NAMALWA (cell line): ENCODE measurements around the gene PGLYRP1.
A peak's percentile ranks its signal among the peaks of the same experiment; 100 is the strongest.

Experiments used
- DNase-seq: peaks from one replicate; pipeline ENCODE4 v3.0.0-alpha.2; 2015; ENCODE audit warnings: low spot score

PGLYRP1 gene

DNA sequence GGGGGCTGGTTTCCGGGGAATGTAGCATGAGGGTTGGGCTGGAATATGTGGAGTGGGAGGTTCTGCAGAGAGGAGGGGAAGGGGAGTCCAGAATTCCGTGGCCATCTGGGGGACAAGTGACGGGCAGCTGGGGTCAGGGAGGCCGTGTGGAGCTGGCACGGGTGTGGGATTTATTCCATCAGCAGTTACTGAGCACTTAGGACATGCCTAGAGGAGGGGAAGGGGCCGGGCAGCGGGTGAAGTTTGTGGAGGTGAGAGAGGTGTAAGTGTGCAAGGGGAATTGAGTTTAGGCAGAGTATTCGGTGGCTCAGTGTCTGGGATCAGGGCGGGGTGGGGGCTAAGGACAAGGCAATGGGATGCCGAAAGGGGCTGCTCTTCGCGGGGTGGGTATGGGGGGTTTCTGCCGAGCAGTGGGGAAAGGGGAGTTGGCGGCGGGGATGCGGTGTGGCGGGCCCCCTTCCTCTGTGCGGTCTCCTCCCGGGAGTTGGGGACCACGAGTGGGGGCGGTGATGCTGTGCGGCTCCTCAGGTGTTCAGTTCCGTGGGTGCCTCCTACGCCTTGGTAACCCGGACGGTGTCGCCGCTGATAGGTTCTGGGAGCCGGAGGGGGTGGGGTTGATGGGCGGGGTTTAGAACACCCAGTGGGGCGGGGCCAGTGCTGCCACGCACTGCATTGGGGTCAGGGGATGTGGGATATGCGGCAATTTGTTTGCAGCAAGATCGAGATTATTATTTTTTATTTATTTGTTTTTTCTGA is 22.2 kb downstream of the PGLYRP1 start:
- peak; percentile 58 for DNase-seq

DNA sequence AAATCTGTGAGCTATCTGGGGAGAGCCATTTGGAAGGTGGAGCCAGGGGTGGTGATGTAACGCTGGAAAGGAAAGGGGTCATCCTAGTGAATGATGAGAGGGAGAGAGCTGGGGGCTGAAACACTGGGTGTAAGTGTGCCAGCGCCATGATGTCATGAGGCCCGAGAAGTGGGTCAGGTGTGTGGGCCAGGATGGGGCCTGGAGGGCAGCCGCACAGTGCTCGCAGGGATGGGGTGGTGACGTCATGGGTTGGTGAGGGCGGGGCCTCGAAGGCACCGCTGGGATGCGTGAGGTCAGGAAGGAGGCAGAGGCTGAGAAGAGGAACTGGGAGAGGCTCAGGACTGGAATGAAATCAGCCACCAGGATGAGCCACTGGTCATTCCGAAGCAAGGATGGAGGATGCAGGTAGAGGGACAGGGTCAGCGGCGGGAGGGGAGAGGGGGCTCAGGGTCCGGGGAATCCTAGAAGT is 23.2 kb downstream of the PGLYRP1 start:
- no peak for DNase-seq

DNA sequence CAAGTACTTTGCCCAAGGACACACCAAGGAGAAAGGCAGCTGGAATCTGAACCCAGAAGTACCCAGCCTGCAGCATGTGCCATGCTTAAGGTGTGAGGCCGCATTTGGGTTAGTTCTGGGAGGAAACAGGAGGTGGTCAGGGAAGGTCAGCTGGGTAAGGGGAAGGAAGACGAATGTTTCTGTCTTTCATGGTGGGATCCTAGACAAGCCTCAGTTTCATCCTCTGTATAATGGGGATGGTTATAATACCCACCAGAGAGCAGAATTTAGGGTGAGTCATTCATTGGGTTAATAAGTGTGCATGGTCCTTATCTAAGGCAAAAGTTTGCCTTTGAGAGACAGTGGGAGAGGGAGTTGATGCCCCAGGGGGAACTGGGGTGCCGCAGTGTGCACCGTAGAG is 24.0 kb downstream of the PGLYRP1 start:
- DNase-seq: no peak

DNA sequence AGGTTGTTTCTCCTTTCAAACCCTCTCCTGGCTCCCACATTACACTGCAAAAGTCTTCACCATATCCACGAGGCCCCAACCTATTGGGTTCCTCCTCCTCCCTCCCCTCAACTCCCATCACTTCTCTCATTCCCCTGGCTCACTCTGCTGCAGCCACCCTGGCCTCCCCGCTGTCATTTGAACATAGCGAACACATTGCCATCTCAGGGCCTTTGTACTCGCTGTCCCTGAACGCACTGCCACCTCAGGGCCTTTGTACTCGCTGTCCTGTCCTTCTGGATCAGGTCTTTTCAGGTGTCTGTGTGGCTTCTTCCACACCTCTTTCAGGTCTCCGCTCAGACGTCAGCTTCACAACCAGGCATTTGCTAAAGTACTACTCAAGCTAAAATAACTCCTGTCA is 25.9 kb downstream of the PGLYRP1 start:
- no peak for DNase-seq

DNA sequence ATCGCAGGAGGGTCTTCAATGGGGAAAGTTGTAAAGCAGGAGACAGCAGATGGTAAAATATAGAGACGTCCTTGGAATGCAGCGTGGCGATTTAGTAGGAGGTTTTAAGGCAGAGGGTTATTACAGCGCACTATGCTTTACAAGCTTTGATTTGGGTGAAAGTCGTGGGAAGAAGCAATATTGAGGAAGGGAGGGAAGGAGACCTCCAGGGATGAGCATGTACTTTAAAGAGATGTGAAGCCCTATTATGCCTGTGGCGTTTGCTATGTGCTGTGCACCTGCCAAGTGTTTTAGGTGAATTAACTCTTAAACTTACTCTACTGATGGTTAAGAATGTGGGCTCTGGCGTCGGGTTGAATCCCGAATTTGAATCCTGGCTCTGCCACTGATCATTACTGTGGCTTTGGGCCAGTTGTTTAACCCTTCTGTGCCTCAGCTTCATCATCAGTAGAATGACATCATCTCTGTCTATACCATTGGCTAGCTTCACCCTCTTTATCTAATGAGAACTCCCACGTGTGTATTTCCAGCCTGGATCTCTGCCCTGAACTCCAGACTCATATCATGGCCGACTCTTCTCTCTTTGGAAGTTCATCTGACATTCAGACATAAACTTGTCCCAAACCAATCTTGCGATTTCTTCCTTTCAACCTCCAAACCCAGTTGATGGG is 27.0 kb downstream of the PGLYRP1 start:
- DNase-seq: no peak

DNA sequence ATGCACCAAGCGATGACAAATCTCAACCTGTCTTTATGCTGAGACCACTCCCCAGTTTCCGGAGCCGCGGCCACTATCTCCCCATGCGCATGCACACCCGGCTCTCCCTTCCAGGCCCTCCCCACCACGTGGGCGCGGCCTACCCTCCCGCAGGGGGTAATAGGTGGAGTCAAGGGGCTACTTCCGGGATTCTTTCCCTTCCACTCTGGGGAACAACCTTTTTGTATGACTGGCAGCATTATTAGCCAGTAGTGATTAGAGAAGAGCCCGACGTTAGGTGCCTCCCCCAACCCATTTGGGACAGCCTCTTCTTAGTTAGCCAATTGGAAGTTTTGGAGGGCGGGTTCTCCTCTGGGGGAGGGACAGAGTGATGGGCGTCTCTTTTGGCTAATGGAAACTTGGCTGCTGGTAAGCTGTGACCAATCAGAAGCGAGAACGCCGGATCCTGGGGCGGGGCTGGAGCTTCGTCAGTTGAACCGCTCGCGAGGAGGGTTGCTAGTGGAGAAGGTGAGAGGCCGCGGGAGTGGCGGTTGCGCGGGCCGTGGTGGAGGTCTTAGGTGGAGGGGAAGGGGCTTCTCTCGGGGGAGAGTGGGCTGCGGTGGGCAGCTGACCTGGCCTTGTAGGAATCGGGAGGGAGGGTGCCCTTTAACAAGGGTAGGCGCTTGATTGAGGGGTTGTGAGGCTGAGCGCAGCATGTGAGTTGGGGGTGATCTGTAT is 27.7 kb downstream of the PGLYRP1 start, which contains the start of gene CCDC61:
Gene CCDC61 (plus strand): TSS at position 470 of the 717 bp plus-strand sequence. CDS start 7,552 bp downstream, outside the sequence.
- DNase-seq: peak; percentile 100

DNA sequence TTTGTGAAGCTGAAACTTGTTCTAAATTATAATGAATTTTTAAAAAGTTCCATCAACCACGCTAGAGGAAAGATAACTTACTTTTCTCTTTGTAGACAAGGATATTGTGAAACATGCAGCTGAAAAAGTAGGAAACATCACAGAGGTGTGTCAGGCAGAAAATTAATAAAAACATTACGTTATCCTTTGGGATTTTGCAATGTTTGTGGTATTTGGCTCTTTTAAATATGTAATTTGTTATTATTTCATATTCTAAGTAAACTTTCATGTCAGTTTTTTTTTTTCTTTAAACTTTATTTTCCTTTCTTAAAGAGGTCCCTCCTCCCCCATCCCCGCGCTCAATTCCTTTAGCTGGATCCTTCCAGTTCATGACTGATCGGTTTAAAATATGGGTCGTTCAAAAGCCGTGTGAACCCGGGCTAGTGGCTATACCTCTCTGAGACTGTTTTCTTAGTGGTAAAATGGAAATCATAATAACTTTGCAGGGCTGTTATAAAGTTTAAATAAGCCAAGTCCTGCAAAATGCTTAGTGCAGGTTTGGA is 28.3 kb downstream of the PGLYRP1 start:
- DNase-seq: no peak

DNA sequence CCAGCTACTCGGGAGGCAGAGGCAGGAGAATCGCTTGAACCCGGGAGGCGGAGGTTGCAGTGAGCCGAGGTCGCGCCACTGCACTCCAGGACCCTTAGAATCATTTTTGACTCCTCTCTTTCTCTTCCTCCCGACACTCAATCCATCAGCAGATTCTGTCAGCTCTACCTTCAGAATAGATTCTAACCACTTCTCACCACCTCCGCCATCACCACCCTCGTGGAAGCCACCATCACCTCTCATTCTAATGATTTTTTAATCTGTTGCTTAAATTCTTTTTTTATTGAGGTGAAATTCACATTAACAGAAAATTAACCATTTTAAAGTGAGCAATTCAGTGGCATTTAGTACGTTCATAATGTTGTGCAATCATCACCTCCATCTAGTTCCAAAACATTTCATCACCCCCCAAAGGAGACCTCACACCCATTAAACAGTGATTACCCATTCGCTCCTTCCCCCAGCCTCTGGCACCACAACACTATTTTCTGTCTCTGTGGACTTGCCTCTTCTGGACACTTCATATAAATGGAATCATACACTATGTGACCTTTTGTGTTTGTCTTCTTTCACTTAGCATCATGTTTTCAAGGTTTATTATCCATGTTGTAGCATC is 32.6 kb downstream of the PGLYRP1 start:
- DNase-seq: no peak

DNA sequence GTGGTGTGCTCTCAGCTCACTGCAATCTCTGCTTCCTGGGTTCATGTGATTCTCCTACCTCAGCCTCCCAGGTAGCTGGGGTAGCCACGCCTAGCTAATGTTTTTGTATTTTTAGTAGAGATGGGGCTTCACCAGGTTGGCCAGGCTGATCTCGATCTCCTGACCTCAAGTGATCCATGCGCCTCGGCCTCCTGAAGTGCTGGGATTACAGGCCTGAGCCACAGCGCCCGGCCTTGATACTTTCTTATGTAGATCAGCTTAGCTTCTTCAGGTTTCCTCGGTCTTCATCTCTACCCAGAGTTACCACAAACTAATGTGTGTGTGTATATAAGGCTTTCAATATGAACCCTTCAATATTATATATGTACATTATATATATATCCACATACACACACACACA is 37.5 kb downstream of the PGLYRP1 start:
- DNase-seq: no peak

DNA sequence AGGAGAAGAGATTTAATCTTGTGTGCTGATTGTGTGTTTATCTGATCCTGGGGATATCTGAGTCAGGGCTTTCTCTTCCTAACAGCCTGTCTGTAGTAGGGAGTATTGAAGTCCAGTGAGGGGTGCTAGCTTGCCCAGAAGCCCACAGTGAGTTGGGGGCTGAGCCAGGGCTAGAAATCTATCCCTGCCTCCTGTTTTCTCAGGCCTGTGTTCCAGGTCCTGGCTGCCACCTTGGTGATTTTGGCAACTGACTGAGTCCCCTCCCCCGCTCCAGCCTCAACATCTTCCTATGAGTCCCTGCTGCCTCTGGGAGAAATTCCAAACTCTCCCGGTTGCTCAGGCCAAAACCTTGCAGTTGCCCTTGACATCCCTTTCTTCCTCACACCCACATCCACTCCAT is 41.5 kb downstream of the PGLYRP1 start:
- no peak for DNase-seq

DNA sequence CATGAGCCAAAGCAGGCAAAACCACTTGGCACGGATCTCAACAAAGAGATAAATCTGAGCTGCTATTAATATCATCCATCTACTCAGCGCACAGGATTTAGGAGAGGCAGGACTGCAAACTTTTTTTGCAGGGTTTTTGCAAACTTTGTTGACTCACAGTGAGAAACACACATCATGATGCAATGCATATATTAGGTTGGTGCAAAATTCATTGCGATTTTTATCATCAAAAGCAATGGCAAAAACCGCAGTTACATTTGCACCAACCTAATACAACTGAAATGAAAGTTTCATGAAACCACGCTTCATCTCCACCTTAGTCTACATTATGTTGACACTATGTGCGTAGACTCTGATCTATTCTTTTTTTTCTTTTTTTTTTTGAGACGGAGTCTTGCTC is 44.7 kb downstream of the PGLYRP1 start:
- DNase-seq: no peak

DNA sequence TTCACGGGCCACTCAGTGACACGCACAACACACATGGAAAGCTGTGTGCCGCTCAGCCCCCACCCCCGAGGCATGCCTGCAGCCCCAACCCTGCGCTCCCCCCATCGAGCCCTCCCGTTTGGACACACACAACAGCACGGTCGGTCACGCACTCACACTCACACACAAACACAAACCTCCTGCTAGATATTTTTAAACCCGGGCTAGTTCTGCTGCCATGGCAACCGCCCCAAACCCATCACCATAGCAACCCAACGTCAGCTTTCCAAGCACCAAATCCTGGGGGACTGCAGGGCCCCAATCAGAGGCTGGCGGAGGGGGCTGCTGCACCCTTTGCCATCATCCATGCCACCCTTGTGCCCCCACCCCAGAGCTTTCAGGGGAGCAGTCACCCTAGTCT is 46.7 kb downstream of the PGLYRP1 start:
- no peak for DNase-seq

DNA sequence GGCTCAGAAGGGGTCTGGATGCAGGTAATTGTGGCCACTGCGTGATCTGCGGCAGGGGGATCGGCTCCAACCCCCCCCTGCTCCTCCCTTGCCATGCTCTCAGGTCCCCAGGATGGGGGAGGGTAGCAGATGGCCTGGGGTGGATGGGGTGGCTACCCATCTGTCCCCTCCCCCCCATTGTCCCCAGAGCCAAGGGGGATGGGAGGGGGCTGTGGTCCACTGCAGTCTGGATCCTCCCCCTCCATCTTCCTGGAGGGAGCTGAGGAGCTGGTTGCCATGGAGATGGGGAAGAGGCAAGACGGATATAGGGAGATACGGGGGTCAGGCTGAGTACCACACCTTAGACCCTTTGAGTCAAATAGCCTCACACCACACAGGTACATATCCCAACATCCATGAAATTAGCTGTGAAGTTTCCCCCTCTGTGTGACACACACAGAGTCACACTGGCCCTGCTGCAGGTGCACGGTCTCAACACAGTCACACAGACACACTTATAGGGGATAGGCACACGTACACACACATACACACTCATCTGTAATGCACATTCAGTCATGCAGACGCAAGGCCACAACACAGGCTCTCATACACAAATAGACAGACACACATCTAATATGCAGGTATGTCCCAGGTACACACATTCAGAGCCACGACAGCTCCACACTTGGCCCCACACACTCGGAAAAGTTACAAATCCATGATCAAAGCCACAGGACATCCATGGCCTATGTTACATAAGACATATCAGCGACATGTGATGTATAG is 47.4 kb downstream of the PGLYRP1 start:
- DNase-seq: no peak

DNA sequence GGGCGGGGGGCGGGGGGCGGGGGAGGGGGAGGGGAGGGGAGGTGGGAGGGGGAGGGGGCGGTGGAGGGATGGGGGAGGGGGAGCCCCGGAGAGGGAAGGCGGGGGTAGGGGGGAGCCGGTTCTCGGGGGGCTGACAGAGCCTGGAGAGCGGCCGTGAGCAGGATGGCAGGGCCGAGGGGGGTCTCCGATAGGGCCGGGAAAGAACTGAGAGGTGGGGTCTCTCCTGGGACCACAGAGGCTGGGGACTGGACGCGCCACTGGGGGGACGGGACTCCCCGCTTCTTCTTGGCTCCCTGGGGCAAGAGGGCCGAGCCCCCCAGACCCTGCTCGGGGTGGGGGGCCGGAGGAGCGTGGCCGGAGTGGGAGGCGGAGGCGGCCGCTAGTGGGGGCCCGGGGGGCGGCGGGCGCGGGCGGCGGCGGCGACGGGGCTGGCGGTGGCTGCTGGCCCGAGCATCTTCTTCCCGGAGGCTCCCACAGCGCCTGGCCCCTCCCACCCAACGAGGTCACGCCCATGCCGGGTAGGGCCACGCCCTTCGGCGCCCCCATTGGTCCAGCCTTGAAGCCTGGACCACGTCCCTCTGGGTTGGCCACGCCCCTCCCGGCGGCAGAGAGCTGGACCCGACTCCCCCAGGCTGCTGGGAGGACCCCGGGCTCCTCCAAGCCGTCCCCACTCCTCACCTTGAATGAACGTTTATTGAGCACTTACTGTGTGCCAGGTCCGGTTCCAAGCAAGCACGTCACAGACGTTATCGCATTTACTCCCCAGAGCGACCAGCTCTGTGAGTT is 49.1 kb downstream of the PGLYRP1 start, which contains the start of gene NOVA2:
Gene NOVA2 (minus strand): TSS at position 313 of the 786 bp plus-strand sequence. CDS start 514 bp downstream, outside the sequence.
- DNase-seq: peak; percentile 86

DNA sequence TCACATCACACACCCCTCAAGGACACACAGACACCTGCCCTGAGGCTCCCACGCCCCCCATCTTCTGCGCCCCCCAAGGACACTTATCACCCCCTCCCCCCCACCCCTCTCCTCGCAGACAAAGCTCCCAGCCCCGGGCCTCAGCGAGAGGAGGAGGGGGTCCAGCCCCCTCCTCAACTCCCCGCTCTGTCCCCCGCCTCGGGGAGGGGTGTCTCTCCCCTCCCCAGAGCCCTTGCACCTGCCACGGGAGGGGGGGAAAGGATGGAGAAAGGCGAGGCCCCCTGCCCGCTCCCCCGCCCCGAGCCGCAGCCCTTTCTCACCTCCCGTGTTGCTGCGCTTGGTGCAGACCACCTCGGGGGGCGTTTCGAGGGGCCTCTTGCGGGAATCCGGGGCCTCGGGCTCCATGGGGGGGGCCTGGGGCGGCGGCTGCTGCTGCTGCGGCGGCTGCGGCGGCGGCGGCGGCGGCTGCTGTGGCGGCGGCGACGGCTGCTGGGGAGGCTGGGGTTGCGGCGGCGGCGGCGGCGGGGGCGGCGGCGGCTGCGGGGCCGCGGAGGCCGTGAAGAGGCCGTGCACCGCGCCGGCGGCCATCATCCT is 49.8 kb downstream of the PGLYRP1 start:
- DNase-seq: no peak

DNA sequence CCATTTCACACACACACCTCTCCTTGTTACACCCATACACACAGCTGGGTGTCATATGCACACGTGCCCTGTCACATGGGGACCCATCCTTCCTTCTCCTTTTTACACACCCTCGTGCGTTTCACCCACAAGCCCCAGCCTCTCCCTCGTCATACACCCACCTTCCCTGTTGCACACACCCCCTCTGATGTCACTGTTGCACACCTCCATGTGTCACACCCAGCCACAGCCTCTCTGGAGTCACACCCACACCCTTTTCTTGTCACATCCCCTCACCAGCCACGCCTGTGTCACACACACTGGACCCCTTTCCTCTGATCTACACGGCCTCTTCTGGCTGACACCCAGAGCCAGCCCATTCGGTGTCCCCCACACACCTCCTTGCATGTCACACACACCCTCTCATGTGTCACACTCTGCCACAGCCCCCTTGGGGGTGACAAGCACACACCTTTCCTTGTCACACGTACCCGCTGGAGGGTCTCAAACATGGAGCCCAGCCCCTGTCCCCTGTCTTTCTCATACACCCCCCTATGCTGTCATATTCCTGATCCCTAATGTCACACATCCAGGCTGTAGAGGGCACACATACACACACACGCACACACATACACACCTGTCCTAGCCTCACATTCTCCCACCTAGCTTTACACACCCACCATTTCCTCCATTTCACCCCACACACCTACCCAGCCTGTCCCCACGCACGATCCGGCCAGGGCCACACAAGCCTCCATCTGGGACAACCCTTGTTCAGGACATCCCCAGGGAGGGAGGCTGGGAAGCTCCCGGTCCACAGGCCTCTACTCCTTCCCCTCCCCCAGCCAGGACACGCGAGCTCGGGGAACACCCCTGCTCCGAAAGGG is 50.5 kb downstream of the PGLYRP1 start:
- peak; percentile 42 for DNase-seq

DNA sequence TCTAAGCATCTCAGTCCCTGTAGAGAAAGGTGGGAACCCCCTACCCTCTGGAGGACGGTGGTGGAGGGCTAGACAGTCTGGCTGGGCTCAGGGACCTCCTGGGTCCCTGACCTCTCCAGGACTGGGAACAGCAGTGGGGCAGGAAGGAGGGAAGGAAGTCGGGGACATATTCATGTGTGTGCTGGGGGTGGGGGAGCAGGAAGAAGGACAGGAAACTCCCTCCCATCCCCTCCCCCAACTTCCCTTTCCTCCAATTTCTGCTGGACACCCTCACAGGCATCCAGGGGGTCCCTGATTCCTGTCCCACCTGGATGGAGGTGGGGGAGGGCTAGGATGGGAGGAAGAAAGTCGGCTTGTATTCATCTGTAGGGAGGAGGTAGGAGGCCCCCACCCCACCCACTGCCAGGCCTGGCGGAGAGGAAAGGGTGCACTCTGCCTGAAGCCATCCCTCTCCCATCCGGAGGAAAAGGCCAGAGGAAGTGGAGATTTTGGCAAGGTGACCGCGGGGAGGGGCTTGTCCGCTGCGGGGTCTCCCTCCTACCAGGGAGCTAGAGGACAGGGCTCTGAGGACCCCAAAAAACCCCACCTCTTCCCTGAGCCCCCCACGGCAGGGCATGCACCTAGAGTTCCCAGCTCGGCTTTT is 51.5 kb downstream of the PGLYRP1 start:
- DNase-seq: no peak

DNA sequence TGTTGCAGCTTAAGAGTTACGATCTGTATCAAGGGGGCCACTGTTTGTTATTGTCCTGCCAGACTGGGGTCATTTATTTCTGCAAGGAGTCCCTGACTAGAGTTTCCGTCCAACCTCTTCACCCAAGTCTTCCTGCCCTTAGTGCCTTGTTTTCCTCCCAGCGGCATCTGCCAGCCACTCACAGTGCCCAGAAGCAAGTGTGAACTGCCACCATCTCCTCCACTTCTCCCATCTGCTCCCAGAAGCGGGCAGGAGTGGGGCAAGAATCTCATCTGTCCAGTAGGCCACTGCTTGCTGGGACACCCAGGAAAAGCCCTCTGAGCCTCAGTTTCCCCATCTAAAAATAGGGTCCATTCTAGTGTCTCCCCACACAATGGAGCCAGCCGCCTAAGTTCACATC is 53.2 kb downstream of the PGLYRP1 start:
- DNase-seq: no peak
